CD4-positive, alpha-beta T cell (primary cell): ENCODE data around the gene PNKD. TPM values are rescaled to one million over a fixed set of nuclear protein-coding genes. Genes with fewer than 3 reads are reported as not detected.

Experiments
- ATAC-seq: fragments of 200-7000 bp; cut with Tn5 transposase; one replicate; pipeline ENCODE4 v1.10.0; 2022; ENCODE audit warnings: mild to moderate bottlenecking; ENCODE audit not compliant: poor library complexity
- CTCF ChIA-PET: fragments of 350-600 bp; sonication (Branson Sonifier 250); formaldehyde crosslinking; loops from one replicate; lab custom pipeline; 2021; ENCODE audit warnings: antibody characterized with exemption, inconsistent platforms; lab: Charles Lee
- POLR2A ChIA-PET: fragments of 350-600 bp; sonication (Branson Sonifier 250); formaldehyde crosslinking; loops from one replicate; lab custom pipeline; 2021; ENCODE audit warnings: antibody characterized with exemption, inconsistent platforms; lab: Charles Lee
- DNase-seq, 14 experiments: peaks; one replicate each; pipeline ENCODE4 v3.0.0-alpha.2; 2013 to 2020; ENCODE audit warnings: mixed read lengths in 2 of 14
- H3K27ac ChIP-seq, 2 donors: one replicate each; pipeline versions ENCODE4 v1.5.1 to v1.7.0; 2013; ENCODE audit warnings: low read length in 2 of 2, low read depth in 1 of 2, mild to moderate bottlenecking in 1 of 2
- H3K27me3 ChIP-seq, 2 experiments: 1 replicate in 1 of 2; 2 replicates in 1 of 2; pipeline versions ENCODE4 v1.6.1 to v1.7.0; 2013; ENCODE audit warnings: low read length in 2 of 2, control low read depth in 1 of 2, mild to moderate bottlenecking in 1 of 2, moderate library complexity in 1 of 2; ENCODE audit not compliant: insufficient read depth in 2 of 2, control insufficient read depth in 1 of 2
- H3K36me3 ChIP-seq: one replicate; pipeline ENCODE4 v1.6.1; 2013; ENCODE audit warnings: low read length, control low read depth; ENCODE audit not compliant: insufficient read depth
- H3K4me1 ChIP-seq: one replicate; pipeline ENCODE4 v1.6.1; 2013; ENCODE audit warnings: low read length, control low read depth; ENCODE audit not compliant: insufficient read depth
- H3K4me3 ChIP-seq: one replicate; pipeline ENCODE4 v1.5.1; 2013; ENCODE audit warnings: mild to moderate bottlenecking, low read length, moderate library complexity
- H3K9me3 ChIP-seq, 2 experiments: 1 replicate in 1 of 2; 2 replicates in 1 of 2; pipeline versions ENCODE4 v1.6.1 to v1.7.0; 2013; ENCODE audit warnings: low read length in 2 of 2, mild to moderate bottlenecking in 2 of 2, control low read depth in 1 of 2, moderate library complexity in 1 of 2; ENCODE audit not compliant: control insufficient read depth in 1 of 2, insufficient read depth in 1 of 2
- H3K27ac Mint-ChIP-seq: one replicate; pipeline ENCODE4 v1.8.0; 2020; ENCODE audit warnings: mixed read lengths
- H3K27me3 Mint-ChIP-seq: one replicate; pipeline ENCODE4 v1.8.0; 2021; ENCODE audit warnings: mixed read lengths
- H3K36me3 Mint-ChIP-seq: one replicate; pipeline ENCODE4 v1.8.0; 2021; ENCODE audit warnings: low read depth, mixed read lengths
- H3K4me1 Mint-ChIP-seq: one replicate; pipeline ENCODE4 v1.8.0; 2021; ENCODE audit warnings: low read depth, mixed read lengths
- H3K4me3 Mint-ChIP-seq: one replicate; pipeline ENCODE4 v1.8.0; 2020; ENCODE audit warnings: mild to moderate bottlenecking, mixed read lengths
- H3K9me3 Mint-ChIP-seq: one replicate; pipeline ENCODE4 v1.8.0; 2020; ENCODE audit warnings: mixed read lengths
- CTCF ChIP-seq: fragments of 200-600 bp; IDR thresholded peaks from one replicate; pipeline ENCODE4 v1.8.0; 2022; ENCODE audit warnings: antibody characterized with exemption, mild to moderate bottlenecking
- intact Hi-C, 2 experiments: fragments of 100-400 bp; cut with DNase I in 1 of 2; cut with micrococcal nuclease in 1 of 2; formaldehyde crosslinking; loops; one replicate each; pipeline versions ENCODE4 v1.15.1 to v1.9.0; 2023 to 2025; cut with DNase I, micrococcal nuclease
- total RNA-seq, 174 experiments: library from RNA in 2 of 174; stranded (reverse) in 2 of 174; gene quantifications; one replicate each; pipeline ENCODE4 v1.2.3 and lab custom pipeline; 2021 to 2026

PNKD gene
- total RNA-seq, 2 experiments from 2014 or later: 9.2 to 10.6 TPM

GRCh38 chr2:218332920-218333645 is 62.8 kb downstream of the PNKD start:
- H3K4me3 Mint-ChIP-seq: no peak overlapping the region
- peaks cover 10% of the 10 kb centered on the region for H3K4me1 ChIP-seq
- H3K27ac ChIP-seq: no peak overlapping the region

GRCh38 chr2:218334531-218334930 is 64.2 kb downstream of the PNKD start:
- no peaks in the 10 kb centered on the region for H3K36me3 Mint-ChIP-seq
- ATAC-seq: no peak
- POLR2A ChIA-PET: no interaction called here
- no peak overlapping the region for H3K27ac ChIP-seq
- no peak for DNase-seq
- H3K4me1 Mint-ChIP-seq: no peaks in the 10 kb centered on the region
- no peaks in the 10 kb centered on the region for H3K9me3 ChIP-seq
- TF ChIP-seq CTCF: no peak
- CTCF ChIA-PET: no interaction called here
- no peak overlapping the region for H3K4me3 Mint-ChIP-seq
- H3K27me3 ChIP-seq: no peaks in the 10 kb centered on the region
- no peak overlapping the region for H3K27ac Mint-ChIP-seq
- H3K36me3 ChIP-seq: no peaks in the 10 kb centered on the region
- intact Hi-C loops: no loop called here
- no peak overlapping the region for H3K4me3 ChIP-seq
- H3K4me1 ChIP-seq: peaks cover 9% of the 10 kb centered on the region
- H3K9me3 Mint-ChIP-seq: no peaks in the 10 kb centered on the region
- no peaks in the 10 kb centered on the region for H3K27me3 Mint-ChIP-seq

More at GRCh38 chr2:218332920-218333645, 62.8 kb downstream of the PNKD start:
- Histone ChIP-seq H3K27me3 (no peaks in the 10 kb centered on the region), H3K36me3 (no peaks in the 10 kb centered on the region), H3K9me3 (no peaks in the 10 kb centered on the region), H3K4me3 (no peak overlapping the region)
- Mint-ChIP-seq H3K36me3 (no peaks in the 10 kb centered on the region), H3K4me1 (no peaks in the 10 kb centered on the region), H3K27me3 (no peaks in the 10 kb centered on the region), H3K9me3 (no peaks in the 10 kb centered on the region), H3K27ac (no peak overlapping the region)
- TF ChIP-seq CTCF: no peak
- intact Hi-C loops: no loop called here
- DNase-seq (no peak), ATAC-seq (no peak)
- ChIA-PET POLR2A (no interaction called here), CTCF (no interaction called here)

- TF ChIP-seq CTCF: no peak
- CTCF ChIA-PET: no interaction called here
These were observed 70.3 kb downstream of the PNKD start for GRCh38 chr2:218340656-218341055.

More at GRCh38 chr2:218340656-218341055, 70.3 kb downstream of the PNKD start:
- H3K4me1 ChIP-seq: no peaks in the 10 kb centered on the region
- Mint-ChIP-seq H3K27me3 (no peaks in the 10 kb centered on the region), H3K9me3 (no peaks in the 10 kb centered on the region), H3K4me3 (no peak overlapping the region), H3K4me1 (no peaks in the 10 kb centered on the region), H3K36me3 (no peaks in the 10 kb centered on the region), H3K27ac (no peak overlapping the region)
- H3K9me3 ChIP-seq: no peaks in the 10 kb centered on the region
- H3K27ac ChIP-seq: no peak overlapping the region
- H3K27me3 ChIP-seq: no peaks in the 10 kb centered on the region
- no peak overlapping the region for H3K4me3 ChIP-seq
- H3K36me3 ChIP-seq: no peaks in the 10 kb centered on the region
- ATAC-seq: no peak
- no peak for DNase-seq
- POLR2A ChIA-PET: no interaction called here
- intact Hi-C loops: no loop called here
